Endothelial cell of umbilical vein (primary cell): Measurements from ENCODE around the gene CEP19.
A peak's percentile ranks its signal among the peaks of the same experiment; 100 is the strongest.

ENCODE experiments used
- CTCF ChIP-seq, 2 donors: IDR thresholded peaks; 1 replicate in 1 of 2; 2 replicates in 1 of 2; pipeline ENCODE4 v1.5.1; 2011; ENCODE audit warnings: low read length in 2 of 2, mild to moderate bottlenecking in 2 of 2, moderate library complexity in 2 of 2, control low read depth in 1 of 2, inconsistent platforms in 1 of 2, low read depth in 1 of 2; ENCODE audit not compliant: insufficient read depth in 1 of 2; ENCODE audit errors: extremely low read depth in 1 of 2
- EZH2 ChIP-seq: IDR thresholded peaks from 2 replicates; pipeline ENCODE4 v1.6.1; 2012; ENCODE audit warnings: borderline replicate concordance, low read depth, mild to moderate bottlenecking, moderate library complexity, low read length, inconsistent platforms; ENCODE audit not compliant: severe bottlenecking
- FOS ChIP-seq: IDR thresholded peaks from 2 replicates; pipeline ENCODE4 v1.6.1; 2011; ENCODE audit warnings: mild to moderate bottlenecking, low read length, moderate library complexity, borderline replicate concordance; ENCODE audit not compliant: insufficient read depth
- GATA2 ChIP-seq: IDR thresholded peaks from 2 replicates; pipeline ENCODE4 v1.7.0; 2011; ENCODE audit warnings: low read depth, mild to moderate bottlenecking, moderate library complexity, mixed read lengths, low read length; ENCODE audit not compliant: insufficient read length, insufficient read depth
- JUN ChIP-seq: IDR thresholded peaks from 2 replicates; pipeline ENCODE4 v1.6.1; 2011; ENCODE audit warnings: borderline replicate concordance, low read depth; ENCODE audit not compliant: insufficient read length, insufficient read depth
- MAX ChIP-seq: IDR thresholded peaks from 2 replicates; pipeline ENCODE4 v1.6.1; 2011; ENCODE audit not compliant: insufficient read depth, insufficient read length
- MYC ChIP-seq: IDR thresholded peaks from one replicate; pipeline ENCODE4 v1.6.1; 2011; ENCODE audit warnings: mild to moderate bottlenecking, low read depth, low read length
- POLR2A ChIP-seq: IDR thresholded peaks from 2 replicates; pipeline ENCODE4 v1.6.1; 2012; ENCODE audit warnings: low read depth, mild to moderate bottlenecking, control low read depth, low read length

- TF ChIP-seq CTCF (IDR thresholded peaks at IDR 0.05; ENCODE audit: extremely low read depth in 1 of 2, insufficient read depth in 1 of 2, low read depth in 1 of 2, low read length in 2 of 2) (no peak), POLR2A (no peak), JUN (no peak), GATA2 (peak; percentile 28), MAX (no peak), MYC (no peak), FOS (peak; percentile 20), EZH2 (no peak)
Observed at GRCh38 chr3:196688349-196688748, 23.7 kb downstream of the CEP19 start.
